HG03060 (cell line): ENCODE measurements around the gene UNC5C.

Source experiments
- ATAC-seq: cut with Tn5 transposase; IDR thresholded peaks from one replicate; pipeline ENCODE4 v1.9.1; 2021; ENCODE audit warnings: low read depth, moderate number of reproducible peaks; ENCODE audit not compliant: unreplicated experiment

UNC5C gene

DNA sequence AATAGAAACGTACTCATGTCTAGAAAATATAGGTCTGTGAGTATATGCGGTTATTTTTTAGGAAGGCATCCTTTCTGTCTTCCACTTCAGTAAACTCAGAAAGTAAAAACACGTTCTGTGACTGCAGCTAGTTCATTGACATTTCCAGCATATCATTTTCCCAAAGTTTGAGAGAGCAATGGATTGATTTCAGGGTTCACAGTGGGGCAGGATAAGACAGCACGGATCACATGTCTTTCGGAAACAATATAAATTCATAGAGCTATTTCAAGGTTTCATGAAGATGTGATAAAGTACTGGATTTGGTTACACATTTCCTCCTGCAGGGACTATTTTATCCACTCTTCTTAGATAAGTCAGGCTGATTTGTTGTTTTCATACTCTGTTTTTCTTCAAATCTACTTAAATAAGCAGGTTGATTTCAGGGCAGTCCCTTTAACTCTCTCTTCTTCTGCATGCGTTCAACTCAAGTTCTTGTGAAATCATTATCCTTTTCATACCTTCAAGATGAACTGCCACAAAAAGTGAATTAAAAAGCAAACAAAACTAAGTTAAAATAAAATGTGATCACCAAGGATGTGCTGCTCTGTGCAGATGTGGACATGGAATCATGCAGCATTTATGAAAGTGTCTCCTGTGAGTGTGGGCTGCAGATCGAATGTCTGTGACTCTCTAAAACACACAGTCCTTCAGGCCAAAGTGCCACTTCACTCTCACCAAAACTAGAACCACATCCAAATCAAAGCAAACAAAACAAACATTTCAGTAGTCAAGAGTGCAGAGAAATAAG is 187.7 kb downstream of the UNC5C start:
- ATAC-seq = no peak

DNA sequence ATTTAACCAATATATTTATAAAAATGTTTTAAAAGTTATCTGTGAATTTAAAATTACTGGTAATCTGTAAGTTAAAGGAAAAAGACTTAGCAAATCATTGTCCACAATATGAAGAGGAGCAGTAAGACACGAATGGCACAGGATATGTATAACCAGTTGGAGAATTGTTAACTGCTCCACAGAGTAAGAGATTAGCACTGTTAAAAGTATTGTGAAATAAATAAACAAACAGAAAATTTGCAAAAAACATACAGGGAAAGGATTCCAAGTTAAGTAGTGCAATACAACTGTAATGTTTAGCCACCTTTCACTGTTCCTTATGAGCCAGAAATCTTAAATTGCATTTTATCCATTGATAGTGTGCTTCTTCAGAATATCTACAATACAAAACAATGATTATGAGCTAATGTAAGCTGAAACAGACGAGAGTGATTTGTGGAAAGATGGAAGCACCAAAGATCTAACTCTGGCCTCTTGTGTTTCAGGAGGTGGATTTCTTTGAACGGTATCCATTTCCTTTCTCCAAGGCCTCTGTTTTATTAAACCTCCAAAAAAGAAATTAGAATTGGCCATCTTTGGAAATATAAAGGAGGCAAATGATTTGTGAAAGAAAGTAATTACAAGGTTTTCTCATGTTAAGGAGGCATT is 188.4 kb downstream of the UNC5C start:
- no peak for ATAC-seq

DNA sequence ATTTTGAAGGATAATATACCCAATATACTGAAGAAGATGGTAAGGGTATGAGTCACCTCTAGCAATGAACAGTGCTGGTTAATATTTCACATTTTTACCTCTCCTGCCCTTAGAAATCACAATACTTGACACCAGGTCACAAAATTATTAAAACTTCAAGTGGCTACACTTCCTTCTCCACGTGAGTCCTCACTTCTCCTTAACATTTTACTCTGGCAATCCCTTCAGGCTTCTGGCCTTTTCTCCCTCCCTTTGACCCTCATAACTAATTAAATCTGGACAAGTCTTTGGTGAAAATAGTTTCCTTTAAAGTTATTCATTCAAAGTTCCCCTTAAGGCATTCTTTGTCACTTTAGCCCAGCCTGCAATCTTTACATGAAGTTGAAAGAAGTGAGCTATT is 190.4 kb downstream of the UNC5C start:
- ATAC-seq = no peak

DNA sequence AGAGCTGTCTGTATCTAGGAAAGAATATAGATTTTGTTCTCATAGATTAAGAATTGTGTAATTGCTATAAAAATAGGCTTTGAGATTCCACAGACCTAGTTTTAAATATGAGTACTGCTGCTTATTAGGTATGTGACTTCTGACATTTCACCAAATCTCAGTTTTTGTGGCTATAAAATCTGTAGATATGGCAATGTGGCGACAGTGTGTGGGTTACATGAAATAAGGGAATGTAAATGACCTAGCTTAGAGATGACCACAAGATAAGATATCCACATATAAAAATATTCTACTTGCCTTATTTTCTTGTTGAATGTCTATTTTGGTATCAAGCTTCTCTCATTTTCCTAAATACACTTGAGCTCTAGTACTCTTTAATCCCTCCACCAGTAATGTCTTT is 193.8 kb downstream of the UNC5C start:
- no peak for ATAC-seq

DNA sequence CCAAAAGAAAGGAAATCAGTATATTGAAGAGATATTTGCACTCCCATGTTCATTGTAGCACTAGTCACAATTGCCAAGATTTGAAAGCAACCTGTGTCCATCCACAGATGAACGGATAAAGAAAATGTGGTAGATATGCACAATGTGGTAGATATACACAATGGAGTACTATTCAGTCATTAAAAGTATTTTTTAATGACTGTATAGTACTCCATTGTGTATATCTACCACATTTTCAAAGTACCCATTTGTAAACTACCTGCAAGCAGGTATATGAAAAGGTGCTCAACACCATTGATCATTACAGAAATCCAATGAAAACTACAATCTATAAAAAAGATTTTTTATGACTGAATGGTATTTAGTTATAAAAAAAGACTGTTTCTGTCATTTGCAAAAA is 200.4 kb downstream of the UNC5C start:
- ATAC-seq = no peak

DNA sequence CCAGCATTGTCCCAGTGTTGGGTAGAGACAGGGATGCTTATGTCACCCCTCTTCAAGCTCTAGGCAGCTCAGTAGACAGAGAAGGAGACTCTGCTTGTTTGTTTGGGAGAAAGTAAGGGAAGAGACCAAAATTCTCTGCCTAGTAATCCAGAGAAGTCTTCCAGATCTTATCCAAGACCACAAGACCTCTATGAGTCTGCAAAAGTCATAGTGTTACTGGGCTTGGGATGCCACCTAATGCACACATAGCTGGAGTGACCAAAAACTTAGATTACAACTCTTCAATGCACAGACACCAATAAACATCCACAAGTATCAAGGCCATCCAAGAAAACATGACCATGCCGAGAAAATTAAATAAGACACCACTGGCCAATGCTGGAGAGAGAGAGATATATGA is 205.5 kb downstream of the UNC5C start:
- ATAC-seq = no peak

DNA sequence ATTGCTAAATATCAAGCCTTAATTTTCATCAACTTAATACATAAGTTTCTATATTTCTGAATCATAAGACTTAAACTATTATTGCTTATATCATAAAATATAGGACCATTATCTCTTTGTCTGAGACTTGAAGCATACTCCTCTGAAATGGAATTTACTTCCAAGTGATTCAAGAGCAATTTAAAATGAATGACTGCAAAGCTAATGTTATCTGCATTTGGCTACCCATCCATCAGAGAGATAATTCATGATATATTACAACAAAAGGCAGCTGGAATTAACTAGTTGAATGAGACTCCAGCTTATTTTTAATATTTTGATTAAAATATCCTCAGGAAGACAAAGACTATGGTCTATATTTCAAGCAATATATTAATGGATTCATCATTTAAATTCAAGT is 208.6 kb downstream of the UNC5C start:
- no peak for ATAC-seq

DNA sequence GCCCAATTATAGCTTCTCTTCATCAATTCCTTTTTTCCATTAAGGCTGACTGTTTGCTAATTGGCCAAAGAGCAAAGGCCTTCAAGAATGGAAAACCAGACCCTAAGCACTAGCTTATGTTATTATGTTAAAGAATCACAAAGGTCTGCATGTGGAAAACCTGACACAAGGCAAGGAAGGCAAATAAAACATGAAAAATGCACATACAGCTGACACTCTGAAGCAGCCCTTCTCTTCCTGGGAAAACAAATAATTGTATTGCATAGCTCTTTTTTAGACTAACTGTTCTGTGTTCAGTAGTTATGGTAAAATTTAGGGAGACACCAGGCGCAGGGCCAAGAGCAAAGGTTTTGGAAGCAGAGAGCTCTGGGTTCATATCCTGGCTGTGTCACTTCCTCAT is 223.1 kb downstream of the UNC5C start:
- ATAC-seq = no peak

DNA sequence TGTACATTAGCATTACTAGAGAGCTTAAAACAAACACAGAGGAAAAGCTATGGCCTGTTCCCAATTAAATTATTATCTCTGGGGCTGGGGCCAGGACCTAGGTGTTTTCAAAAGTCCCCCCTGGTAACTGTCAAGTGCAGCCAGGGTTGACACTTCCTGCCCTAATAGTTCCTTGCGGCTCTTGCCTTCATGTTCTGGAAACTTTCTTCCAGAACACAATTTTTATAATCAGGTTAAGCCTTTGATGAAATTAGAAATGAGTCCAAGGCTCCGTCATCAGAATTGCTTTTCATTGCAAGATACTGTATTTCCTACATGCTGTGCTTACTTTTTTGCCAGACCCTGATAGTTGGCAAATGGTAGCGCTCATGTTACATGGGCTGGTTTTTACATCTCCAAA is 229.6 kb downstream of the UNC5C start:
- no peak for ATAC-seq

DNA sequence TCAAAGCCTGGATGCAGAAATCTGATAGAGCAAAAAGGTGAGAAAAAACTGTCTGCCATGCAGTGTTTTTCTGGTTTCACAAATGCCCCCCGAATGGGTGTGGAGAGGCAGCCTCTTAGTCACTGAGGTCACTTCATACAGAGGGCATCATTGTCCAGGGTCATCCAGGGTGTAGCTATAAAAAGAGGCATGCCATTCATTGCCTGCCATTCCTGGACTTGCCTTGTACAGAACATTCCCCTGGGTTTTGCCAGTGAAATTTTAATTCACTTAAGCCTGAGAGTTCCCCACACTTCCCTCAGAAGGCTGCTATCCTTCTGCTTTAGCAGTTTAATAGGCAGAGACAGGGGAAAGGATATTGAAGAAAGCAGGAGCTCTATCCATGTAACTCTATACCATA is 230.3 kb downstream of the UNC5C start:
- no peak for ATAC-seq

DNA sequence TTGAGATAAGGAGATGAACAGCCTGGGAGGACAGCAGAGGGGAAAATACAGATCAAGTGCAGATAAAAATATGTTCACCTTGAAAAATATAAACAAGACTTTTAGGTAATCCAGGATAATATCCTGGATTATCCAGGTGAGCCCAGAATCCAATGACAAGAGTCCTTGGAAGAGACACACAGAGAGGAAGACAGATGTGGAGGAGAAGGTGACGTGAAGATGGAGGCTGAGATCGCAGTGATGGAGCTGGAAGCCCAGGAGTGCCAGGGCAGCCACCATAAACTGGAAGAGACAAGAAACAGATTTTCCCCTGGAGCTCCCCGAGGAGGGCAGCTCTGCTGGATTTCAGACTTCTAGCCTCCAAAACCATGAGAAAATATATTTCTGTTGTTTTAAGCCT is 230.7 kb downstream of the UNC5C start:
- no peak for ATAC-seq

DNA sequence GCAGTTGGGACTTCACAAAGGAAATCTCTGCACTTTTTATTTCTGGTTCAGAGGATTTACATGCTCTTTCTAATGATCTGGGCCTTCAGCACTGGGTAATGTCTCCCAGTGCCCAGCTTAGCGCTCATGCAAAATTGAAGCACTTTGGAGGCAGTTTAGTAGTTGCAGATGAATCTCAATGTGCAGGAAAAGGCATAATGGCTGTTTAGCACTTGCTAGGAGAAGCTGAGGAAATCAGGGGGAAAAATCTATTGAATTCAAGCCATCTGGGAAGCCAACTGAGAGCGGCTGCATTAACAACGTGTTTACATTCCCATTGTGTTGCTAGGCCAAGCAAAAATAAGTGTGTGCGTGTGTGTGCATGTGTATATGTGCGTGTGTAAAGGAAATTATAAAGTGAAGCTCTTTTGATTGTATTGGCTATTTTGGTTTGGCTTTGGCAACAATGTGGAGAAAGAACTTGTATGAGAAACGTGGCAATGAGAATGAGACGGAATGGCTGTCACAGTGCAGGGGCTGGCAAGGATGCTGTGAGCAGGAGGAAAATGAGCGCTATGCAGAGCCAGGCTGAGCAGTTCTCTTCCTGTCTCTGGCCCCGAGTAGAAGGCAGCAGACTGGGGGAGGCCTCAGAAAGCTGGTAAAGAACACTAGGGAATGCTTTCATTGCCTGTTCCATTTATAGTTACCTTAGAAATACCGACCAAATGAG is 231.5 kb downstream of the UNC5C start:
- ATAC-seq = no peak

DNA sequence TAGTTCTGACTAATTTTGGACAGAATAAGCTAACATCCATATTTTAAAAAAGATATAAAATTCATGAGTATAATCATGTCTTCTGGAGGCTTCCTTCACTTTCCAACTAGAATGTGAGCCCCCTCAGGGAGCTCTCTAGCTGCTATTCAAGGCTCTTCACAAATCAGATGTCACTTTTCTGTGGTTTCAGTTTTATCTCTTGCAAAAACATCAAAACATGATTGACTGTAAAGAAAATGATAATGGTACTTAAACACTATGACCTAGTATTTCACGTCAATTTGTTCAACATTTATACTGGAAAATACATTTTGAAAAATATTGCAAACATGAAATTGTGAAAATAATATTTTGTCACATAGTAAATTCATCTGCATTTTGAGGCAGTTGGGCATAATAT is 234.2 kb downstream of the UNC5C start:
- ATAC-seq = no peak

DNA sequence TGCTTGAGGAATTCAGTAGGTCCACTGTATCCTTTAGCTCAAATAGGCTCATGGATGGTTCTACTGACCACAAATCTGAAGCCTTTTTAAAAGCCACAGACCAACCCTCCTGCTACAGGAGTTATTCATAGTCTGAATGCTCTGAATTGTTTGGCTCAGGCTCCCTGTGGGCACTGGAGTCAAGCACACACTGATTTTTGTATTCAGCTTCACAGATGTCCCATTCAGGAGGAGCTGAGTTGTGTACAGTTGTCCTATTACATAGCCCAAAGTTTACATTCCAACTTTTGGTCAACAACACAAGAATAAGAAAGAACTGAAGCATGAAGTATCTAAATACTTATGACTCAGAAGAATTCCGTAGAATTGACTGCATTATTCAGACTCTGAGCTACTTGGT is 243.9 kb downstream of the UNC5C start:
- ATAC-seq = no peak

DNA sequence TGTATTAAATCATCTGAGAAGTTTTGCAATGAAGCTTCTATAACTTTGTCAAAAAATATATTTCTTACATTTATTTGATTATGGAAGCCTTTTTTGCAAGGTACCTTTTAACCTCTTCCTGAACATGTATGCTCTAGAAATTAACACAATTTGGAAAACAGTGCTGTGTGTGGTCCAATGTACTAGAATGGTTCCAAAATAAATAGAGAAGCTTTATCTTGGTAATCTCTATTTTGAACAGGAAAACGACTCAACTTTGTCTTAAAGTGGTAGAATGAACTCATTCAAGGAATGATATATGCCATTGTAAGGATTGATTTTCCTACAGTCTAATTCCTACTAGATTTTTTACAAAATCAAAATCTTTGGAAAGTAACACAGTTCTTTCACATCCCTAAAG is 248.5 kb downstream of the UNC5C start:
- no peak for ATAC-seq

DNA sequence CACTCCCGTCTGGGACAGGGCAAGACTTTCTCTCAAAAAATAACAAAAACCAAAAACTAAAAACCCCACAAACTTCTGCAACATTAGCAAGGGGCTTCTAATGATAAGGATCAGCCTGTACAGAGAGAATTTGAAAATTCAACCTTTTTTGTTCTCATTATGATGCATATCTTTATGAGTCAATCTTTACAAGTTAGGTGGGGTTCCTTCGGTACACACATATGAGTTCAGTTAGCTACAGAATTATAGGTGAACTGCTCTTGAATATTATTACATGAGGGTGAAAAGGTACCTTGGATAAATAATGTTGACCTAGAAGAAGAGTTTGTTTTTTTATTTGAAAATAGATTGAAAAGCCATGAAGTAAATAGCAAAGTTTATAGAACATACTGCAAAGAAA is 252.7 kb downstream of the UNC5C start:
- ATAC-seq = no peak

DNA sequence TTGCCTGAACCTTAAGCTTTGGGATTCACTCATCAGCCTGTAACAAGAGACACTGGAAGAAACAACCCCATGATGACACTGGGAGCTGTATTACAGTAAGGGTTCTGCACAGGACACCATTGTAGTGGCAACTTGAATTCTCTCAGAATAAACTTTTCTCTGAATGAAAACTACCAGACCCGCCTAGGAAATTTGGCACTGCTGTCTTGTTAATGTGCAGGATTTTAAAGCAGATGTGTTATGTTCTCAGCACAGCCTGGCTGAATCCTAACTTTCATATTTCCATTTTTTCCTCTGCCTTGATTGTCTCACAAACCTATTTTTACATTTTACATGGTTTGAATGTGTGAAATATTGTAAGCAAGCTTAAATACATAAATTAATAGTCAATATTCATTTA is 253.6 kb downstream of the UNC5C start:
- ATAC-seq = no peak

DNA sequence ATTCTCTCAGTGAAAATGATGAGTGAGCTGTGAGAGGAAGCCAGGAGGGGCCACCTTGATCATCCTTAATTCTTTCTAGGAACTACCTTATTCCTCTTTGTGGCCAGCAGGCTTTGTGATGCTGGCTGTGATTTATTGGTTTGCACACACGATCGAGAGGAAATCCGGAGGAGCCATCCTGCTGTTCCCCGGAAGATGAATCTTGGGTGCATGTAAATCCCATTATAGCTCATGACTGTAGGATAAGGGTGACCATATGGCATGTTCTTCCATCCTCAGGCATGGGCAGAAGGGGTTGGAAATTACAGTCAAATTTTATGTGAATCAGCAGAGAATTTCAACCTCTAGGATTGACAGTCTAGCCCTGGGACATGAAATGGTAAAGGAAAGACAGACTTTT is 254.5 kb downstream of the UNC5C start:
- no peak for ATAC-seq

DNA sequence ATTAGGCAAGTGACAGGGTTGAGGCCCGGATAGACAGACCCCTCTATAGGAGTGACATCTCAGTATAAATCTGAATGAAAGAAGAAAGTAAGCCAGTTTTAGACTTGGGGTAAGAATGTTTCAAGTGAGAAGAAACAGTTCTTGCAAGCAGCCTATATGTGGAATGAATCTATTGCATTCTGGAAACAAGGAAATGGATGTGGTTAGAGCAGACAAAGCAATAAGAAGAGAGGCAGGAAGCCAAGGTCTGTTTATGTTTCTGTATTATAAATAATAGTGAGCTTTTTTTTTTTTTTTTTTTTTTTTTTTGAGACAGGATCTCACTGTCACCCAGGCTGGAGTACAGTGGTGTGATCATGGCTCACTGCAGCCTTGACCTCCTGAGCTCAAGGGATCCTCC is 255.8 kb downstream of the UNC5C start:
- no peak for ATAC-seq

DNA sequence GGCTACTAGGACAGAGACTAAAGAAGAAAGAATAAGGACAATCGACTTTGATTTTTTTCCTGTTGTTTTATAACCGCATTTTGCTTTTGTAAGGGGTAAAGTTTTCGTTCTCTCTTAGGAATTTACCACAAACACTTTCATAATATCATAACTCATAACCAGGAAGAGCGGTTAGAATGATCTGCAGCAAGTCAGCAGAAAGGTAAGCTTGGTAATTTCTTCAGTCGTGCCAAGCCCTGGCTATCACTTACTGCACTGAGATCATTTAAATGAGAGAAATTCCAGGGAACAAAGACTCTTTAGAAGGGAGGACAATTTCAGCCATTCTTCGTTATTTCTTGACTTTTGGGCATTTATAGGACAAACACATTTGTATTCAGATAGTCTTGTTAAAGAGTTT is 258.1 kb downstream of the UNC5C start:
- no peak for ATAC-seq

DNA sequence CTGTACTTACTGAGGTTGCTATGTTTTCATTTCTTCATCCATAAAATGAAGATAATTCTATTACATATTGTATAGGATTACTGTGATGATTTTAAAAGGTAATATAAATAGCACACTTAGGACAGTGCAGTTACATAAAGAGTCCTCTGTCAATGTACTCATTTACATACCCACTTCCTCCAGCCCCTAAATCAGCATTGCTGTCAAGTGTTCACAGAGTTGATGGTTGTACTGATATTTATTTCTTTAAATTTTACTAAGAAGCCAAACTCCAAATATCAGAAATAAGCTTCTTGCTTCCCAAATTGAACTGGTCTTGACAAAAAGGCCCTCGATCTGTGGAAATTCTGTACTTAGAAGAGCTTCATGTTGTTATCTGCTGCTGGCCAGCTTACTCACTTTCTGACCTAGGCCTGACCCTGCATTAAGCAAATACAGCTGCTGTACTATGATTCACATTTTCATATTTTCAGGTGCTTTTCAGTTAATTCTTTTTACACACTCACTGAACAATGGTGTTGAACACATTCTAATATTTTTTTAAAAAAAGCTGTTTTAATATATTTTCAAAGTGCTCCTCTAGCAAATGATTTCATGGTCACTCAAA is 259.6 kb downstream of the UNC5C start:
- peak; percentile 86 for ATAC-seq
